NCI-H146 treated with DMSO at 0.1 percent for 48 hours (cell line): ENCODE measurements around the gene CEP112.
"Not testable (repeated sequence)": the region's sequence is repeated elsewhere in the genome, so short reads cannot be mapped to it uniquely, and the experiment has no call there.

ENCODE experiments used
- DNase-seq: peaks from one replicate; lab custom pipeline; 2025; ENCODE audit not compliant: unreplicated experiment; lab: John Stamatoyannopoulos, UW

Gene CEP112

DNA sequence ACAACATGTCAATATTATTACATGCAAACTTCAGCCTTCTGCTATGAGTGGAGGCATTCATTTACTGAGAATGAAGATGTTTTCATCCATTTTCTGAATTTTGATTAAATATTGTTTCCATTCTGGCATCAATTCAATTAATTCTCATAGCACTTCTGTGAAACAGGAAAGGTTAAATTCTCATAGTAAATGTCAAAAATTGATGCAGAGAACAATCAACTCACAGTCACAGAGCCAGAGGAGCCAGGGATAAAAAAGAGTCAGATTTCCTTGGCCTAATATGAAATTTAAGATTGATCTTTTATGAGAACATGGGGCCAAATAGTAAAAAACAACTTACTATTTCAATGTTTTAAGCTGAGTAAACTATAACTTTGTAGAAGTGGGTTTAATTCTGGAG, 446.7 kb downstream of the CEP112 start:
- no peak for DNase-seq

DNA sequence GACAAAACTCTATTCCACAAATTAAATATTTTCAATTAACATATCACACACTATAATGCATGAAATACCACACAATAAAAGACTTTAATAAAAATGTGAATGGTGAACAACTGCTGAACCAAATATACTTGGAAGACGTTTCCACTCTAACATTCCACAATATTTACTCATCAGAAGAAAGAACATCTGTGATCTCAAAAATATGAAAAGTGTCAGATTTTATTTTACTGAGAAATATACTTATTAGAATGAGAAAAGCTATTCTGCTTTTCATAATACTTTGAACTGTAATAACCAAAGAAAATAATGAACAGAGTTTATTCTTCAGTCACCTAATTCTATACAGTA, 448.7 kb downstream of the CEP112 start:
- DNase-seq, result no peak

DNA sequence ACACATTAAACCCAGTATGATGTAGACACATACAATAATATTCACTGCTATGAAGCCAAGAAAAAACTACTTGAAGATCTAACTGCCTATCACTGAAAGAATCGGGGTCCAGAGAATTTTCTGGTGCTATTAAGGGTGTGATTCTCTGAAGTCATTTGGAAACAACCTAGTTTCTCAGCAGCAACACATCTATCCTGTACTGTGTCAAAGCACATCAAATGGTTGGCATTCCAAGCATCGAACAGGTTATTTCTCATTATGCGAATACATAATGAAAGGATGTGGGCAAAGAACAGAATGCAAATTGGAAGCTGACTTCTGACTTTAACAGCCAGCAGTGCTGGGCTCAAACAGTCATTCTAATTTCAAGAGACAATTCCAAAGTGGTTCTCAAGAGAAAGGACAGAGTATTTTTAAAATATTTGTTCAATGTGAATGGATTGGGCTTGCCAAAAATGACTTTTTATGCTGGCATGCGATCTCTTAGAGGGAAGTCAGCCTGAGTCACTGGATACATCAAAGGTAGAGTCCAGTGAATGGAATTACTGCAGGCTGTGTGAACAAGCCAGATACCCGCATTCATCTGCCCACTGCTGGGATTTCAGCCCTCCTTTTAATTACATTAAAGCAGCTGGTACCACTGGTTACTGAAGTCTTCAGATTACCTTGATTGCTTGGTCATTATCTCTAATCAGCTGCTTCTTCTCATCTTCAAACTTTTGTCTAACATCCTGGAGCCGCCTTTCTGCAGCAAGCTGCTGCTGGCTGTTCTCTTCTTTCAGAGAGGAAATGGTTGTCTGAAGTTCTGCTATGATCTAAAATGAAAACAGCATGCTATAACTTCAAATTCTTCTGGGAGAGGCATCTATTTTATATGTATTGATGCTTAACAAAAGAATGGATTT, 449.3 kb downstream of the CEP112 start:
- peak; percentile 32 for DNase-seq

DNA sequence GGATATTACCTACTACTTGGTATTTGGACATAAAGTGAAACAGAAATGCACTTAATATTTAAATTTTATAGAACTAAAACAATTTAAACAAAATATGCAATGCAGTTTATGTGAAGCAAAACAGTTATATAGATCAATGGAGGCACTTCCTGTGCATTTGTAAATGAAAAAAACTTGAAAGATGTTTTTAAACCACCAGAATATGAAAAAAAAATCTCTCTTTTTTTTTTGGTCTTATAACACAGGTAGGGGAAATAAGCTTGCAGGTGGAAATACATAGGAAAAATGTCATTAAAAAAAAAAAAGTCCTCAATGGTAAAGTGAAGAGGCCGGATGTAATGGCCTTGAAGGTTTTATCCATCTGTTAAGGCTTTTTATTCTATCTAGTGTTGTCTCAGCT, 450.2 kb downstream of the CEP112 start:
- DNase-seq, result no peak

DNA sequence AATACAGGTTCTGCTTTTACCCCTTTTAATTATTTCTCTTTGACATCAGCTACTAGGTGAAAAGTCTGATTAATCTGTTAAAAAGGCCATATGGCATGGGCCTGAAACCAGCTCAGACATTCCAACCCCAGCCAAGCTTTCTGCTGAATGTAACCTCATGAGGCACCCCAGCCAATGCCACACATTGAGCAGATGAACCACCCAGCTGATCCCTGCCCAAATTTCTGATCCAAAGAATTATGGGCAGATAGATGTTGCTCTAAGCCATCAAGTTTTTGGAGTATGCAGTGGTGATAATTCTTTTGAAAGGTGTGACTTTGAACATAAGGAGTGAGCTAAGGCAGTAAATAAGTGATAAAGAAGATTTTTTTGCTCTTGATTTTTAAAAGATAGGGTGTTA, 452.9 kb downstream of the CEP112 start:
- no peak for DNase-seq

- DNase-seq, result no peak
These were observed 454.5 kb downstream of the CEP112 start for GRCh38 chr17:65737451-65737850.

DNA sequence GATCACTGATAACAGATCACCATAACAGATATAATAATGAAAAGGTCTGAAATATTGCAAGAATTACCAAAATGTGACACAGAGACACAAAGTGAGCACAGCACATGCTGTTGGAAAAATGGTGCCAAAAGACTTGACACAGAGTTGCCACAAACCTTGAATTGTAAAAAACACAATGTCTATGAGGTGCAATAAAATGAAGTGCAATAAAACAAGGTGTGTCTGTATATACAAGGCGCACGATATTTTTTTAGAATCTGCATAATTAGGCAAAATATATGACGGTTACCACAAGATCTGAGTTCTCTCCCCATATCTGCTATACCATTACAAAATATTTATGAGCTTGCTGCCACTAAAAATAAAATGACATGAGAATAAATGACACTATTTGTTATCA, 458.6 kb downstream of the CEP112 start:
- no peak for DNase-seq

DNA sequence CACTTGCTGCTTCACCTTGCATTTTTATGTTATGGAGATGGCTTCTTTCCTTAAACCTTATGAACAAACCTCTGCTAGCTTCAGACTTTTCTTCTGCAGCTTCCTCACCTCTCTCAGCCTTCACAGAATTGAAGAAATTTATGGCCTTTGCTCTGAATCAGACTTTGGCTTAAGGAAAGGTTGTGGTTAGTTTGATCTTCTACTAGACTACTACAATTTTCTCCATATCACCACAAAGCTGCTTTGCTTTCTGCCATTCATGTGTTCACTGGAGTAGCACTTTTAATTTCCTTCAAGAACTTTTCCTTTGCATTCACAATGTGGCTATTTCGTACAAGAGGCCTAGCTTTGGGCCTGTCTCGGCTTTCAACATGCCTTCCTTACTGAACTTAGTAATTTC, 459.3 kb downstream of the CEP112 start:
- not testable (repeated sequence) for DNase-seq

DNA sequence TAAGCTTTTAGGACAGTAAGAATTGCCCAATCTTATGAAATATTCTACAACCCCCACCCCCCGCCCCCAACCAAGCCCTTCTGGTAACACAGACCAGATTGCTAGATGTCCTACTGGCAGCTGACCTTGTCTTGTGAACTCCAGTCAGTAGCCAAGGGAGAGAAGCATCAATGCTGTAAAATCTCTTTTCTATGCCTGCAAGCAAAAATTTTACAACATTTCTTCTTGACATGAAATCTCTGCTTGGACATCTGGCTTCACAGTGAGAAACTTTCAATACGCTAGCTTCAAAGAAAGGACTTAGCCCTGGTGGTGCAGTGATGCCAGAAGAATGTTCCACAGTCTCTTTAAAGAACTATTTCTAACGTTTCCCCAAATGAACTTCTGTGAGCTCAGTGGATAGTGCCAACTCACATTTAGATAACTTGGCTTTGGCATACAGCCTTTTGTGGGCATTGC, 461.2 kb downstream of the CEP112 start:
- no peak for DNase-seq

DNA sequence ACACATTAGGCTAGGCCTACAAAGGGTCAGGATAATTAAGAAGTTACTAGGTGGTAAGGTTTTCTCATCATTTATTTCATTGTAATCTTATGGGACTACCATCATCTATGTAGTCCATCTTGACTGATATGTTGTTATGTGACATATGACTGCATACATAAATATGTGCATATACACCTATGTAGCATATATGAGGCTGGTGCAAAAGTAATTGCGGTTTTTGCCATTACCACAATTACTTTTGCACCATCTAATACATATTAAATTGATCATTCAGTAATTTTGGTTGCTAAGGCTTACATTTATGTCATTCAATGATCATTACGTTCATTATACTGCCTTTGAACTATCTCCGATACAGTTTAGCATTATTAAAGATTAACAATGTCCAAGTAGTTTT, 462.7 kb downstream of the CEP112 start:
- no peak for DNase-seq

DNA sequence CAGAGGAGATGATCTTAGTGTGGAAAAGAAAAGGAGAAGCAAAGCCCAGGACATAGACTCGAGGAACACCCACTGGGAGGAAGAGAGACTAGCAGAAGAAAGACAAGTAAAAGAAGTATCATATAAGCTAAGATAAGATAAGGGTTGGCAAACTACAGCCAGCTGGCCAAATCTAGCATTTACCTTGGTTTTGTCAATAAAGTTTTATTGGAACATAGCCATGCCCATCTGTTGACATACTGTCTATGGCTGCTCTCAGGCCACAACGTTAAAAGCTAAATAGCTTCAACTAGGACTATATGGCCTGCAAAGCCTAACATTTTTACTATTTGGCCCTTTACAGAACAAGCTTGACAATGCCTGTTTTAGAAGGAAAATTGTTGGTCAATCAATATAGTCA, 464.1 kb downstream of the CEP112 start:
- DNase-seq, result no peak

DNA sequence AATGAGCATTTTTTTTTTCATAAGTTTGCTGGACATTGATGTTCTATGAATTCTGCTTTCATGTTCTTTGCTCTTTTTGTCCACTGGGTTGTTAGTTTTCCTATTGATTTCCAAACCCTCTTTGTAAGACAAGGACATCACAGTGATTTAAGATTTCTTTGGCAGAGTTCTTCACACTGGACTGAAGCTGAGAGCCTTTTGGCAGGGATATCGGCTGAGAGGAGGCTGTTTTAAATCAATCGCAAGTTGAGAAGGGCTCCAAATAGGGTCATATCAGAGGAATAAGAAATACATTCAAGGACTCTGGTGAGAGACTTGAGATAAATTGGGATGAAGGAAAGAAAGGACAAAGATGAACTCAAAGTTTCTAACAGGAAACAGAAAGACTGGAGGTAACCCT, 464.7 kb downstream of the CEP112 start:
- DNase-seq, result no peak

DNA sequence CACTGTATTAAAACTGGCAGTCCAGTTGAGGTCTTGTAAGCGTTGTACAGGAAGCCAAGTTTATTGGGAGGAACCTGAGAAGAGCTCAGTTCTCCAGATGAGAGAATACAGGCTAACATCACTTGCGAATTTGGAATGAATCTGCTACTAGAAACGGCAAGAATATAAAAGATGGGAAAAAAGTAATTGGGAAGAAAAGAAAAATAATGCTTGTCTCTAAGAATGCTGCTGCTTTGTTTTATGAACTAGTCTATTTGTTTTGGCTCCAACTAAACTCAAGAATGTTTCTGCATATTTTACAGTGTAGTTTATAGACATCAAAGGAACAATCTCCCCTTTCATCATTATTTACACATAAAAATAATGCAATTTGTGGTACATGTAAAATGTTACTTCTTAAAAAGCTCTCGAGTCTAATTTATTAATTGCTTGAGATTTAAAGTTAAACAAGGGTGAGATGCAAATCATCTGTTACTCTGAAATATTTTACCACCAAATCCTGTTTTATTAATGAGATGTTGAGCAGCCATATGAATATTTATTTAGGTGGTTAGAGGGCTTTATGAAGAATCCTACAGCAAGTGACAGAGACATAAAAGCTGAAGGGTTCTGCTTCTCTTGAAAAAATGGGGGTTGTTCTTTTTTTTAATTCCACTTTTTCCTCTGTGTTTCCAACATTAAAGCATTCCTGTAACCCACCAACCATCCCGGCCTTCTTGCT, 468.3 kb downstream of the CEP112 start:
- DNase-seq, result no peak

DNA sequence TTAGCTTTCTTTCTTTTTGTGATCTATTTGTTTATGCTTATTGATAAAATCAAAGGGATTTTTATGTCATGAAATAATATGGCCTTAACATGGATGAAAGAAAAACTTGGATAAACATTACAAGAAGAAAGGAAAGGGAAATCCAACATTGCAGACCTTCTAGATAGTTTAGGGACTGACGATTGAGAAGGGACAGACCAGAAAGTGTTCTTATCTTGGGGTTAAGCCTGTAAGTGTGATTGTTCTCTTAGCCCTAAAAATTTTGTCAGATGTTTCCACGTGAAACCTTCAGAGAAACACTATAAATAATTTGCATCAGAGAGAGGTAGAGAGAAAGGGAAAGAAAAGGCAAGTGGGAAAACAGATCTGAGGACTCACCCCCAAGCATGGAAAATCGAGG, 473.3 kb downstream of the CEP112 start:
- DNase-seq, result no peak

- DNase-seq, result no peak
These were observed 479.3 kb downstream of the CEP112 start for GRCh38 chr17:65712383-65713267.

DNA sequence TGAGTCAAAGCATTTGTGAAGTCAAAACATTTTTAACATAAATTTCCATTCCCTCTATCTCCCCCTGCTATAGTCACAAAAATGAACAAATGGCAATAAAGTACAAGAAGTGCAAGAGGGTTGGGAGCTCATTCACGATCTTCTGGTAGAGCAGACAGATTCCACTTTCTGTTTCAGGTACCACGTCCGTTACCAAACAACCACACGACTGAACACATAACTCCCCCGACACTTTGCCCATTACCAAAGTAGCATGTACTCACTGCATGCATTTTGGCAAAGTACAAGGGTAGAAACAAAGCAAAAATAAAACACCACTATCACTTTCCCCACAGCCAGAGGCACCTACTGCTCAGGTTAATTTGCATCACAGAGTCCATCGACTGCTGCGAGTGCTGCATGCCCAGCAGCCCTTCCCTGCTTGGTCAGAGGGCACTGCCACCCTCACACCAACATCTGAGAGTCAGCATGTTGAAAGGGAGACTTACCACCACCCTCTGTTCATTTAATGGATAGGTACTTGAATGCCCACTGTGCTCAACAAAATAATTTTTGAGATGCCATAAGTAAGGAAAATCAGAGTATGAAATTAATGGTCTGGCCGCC, 480.2 kb downstream of the CEP112 start:
- no peak for DNase-seq

DNA sequence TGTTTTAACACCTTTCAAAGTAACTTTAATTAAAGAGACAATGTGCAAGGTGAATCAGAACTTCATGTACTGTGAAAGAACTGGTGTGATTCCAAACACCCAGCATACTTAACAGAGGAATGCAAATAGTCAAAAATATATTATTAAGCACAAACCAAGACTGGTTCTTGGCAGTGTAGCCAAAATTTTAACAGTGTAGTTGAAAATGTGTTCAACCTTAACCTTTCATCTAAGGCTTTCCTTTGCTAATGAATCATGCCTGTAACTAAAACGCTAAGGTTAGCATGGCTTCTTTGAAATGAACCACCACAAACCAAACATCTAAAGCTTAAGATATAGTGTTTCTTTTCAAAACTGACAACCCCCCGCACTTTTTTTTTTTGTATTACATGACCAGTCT, 484.2 kb downstream of the CEP112 start:
- DNase-seq, result no peak

- no peak for DNase-seq
These were observed 487.2 kb downstream of the CEP112 start for GRCh38 chr17:65704731-65705130.

DNA sequence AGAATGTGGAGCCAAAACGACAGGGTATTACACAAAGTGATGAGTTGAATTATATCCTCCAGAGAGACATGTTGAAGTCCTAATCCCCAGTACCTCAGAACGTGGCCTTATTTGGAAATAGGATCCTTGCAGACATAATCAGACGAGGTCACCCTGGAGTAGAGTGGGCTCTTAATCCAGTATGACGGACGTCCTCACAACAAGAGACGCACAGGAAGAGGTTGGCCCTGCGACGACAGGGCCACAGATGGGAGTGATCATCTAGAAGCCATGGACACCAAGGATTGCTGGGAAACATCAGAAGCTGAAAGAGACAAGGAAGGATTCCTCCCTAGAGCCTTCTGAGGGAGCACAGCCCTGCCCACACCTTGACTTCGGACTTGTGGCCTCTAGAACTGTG, 488.0 kb downstream of the CEP112 start:
- DNase-seq, result no peak

GRCh38 chr17:65699459-65699858, 492.5 kb downstream of the CEP112 start:
- DNase-seq, result no peak
